Astrocyte (in vitro differentiated cells and primary cell): ENCODE results near the gene SPRED2.

Experiments
- CTCF ChIP-seq: IDR thresholded peaks from 2 replicates; pipeline ENCODE4 v1.5.1; 2011; ENCODE audit warnings: low read depth, mild to moderate bottlenecking, inconsistent platforms, low read length, moderate library complexity; ENCODE audit not compliant: insufficient read depth
- EZH2 ChIP-seq: IDR thresholded peaks from 2 replicates; pipeline ENCODE4 v1.6.1; 2012; ENCODE audit warnings: mild to moderate bottlenecking, low read length, inconsistent platforms; ENCODE audit not compliant: insufficient read depth

DNA sequence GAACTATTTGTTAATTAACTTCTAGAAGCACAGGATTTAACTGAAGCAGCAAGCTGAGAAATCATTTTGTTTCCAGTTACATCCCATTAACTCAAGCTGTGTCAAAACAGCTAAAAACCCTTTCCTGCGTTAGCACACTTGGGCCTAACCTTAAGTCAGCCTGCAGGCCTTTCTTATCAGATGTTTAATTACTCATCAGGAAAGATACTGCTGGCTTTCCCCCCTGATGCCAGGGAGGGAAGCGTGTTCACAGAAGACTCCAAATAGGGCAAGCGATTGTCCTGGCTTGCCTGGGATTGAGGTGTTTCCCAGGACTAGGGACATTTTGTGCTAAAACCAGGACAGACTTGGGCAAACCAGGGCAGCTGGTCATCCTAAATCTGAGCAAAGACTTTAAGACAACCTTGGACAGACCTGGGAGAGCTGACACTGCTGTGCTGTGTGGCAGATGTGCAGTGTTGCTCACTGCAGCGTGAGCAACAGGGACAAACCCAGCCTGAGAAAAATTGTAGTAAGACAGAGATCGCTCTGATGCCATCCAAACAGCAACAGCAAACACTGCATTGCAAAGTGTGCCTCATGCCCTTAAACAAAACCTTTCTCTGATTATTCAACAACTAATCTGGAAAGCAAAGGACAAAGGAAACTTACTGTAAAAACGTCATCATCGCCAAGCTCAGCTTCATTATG lies 100.9 kb downstream of the SPRED2 start:
- TF ChIP-seq CTCF (no peak), EZH2 (no peak)
